GM19328 (cell line): ENCODE data around the gene TMC6.
A peak's percentile ranks its signal among the peaks of the same experiment; 100 is the strongest.
"Not testable (repeated sequence)": the region's sequence is repeated elsewhere in the genome, so short reads cannot be mapped to it uniquely, and the experiment has no call there.

Experiments
- ATAC-seq: cut with Tn5 transposase; IDR thresholded peaks from one replicate; pipeline ENCODE4 v1.9.1; 2021; ENCODE audit warnings: mild to moderate bottlenecking, moderate library complexity; ENCODE audit not compliant: unreplicated experiment

Gene TMC6

GRCh38 chr17:78154903-78155811 lies 26.6 kb upstream of the TMC6 start:
- no peak for ATAC-seq

DNA sequence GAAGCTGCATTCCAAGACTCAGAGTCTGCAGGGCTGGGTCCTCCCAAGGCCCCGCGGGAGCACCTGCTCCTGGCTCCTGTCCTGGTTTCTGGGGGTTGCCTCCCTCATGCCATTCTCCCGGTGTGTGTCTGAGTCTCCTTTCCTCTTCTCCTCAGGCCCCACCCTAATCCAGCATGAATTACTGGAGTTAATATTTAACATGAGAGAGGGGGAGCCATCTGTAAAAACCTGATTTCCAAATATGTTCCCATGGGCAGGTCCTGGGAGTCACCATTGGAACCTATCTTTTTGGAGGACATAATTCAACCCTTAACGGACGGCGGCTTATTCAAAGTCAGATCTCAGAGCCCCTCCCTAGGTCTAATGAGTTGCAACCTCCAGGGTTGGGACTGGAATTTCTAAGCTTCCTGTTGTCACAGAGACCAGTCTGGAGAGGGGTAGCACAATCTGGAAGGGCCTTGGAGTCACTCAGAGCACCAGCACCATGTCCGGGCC lies 23.0 kb upstream of the TMC6 start:
- no peak for ATAC-seq

GRCh38 chr17:78148286-78149016 lies 19.9 kb upstream of the TMC6 start:
- ATAC-seq: no peak

- ATAC-seq: no peak
These were observed 18.9 kb upstream of the TMC6 start for GRCh38 chr17:78147315-78147998.

- ATAC-seq: no peak
These were observed 18.3 kb upstream of the TMC6 start for GRCh38 chr17:78146881-78147280.

GRCh38 chr17:78146471-78146869 lies 17.9 kb upstream of the TMC6 start:
- no peak for ATAC-seq

- ATAC-seq: no peak
These were observed 16.4 kb upstream of the TMC6 start for GRCh38 chr17:78144736-78145641.

DNA sequence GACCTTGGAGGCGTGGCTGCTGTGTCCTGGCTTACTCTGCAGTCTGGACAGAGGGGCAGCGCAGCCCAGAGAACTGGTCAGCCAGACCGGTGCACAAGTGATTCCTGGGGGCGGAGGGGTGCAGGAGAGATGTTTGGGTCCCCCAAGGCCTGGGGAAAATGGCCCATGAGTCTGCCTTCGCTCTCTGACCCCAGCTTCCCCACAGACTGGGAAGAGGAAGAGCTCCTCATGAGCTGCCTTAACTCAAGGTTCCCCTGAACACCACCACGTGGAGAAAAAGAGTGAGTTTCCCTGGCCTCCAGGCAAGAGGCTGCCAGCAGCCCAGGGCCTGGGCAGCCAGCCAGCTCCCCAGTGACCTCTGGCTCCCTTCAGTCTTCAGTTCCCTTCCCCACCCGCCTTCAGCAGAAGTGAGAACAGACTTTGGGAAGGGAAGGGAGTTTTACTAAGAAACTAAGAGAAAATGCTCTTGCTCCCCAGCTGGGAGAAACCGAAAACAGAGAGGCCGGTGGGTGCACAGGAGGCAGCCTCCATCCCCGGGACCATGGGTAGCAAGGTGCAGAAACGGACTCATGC lies 15.7 kb upstream of the TMC6 start:
- no peak for ATAC-seq

DNA sequence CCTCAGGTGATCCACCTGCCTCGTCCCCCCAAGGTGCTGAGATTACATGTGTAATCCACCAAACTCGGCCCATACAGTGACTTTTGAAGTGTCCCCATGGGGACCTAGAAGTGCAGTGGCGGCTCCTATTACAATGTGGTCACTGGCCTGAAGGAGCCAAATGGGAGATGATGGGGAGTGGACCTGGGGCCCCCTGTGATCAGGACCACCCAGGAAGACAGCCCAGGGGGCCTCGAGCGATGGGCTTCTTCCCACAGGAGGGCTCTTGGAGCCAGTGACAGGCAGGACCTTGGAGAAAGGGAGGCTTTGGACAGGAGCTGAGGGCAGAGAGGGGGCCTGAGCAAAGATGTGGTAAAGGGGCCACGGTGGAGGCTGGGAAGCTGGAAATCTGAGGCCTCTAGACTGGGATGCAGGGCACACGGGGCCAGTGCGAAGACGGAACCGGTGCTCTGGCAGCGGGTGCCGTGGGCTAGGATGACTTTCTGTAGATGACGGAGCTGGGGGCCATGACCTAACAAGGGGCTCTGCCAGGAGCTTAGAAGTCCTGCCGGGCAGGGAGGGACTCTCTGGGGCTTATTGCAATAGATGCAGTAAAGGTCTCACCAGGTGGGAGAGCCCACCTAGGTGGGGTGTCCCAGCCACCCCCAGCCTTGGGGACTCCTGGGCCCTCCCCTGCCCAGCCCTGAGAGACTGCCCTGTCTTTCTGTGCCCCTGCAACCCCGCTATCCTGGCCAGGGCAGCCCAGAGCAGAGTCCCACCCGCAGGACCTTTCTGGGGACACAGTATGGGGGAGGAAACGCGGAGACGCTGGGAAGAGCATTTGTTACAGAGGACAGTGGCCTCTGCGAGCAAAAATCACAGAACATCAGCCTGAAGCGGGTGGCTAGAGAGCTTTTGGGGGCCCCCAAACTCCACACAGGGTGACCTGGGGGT lies 14.9 kb upstream of the TMC6 start:
- ATAC-seq: no peak

- ATAC-seq: no peak
These were observed 13.7 kb upstream of the TMC6 start for GRCh38 chr17:78142119-78142861.

GRCh38 chr17:78141437-78142118 lies 13.0 kb upstream of the TMC6 start:
- ATAC-seq: no peak

DNA sequence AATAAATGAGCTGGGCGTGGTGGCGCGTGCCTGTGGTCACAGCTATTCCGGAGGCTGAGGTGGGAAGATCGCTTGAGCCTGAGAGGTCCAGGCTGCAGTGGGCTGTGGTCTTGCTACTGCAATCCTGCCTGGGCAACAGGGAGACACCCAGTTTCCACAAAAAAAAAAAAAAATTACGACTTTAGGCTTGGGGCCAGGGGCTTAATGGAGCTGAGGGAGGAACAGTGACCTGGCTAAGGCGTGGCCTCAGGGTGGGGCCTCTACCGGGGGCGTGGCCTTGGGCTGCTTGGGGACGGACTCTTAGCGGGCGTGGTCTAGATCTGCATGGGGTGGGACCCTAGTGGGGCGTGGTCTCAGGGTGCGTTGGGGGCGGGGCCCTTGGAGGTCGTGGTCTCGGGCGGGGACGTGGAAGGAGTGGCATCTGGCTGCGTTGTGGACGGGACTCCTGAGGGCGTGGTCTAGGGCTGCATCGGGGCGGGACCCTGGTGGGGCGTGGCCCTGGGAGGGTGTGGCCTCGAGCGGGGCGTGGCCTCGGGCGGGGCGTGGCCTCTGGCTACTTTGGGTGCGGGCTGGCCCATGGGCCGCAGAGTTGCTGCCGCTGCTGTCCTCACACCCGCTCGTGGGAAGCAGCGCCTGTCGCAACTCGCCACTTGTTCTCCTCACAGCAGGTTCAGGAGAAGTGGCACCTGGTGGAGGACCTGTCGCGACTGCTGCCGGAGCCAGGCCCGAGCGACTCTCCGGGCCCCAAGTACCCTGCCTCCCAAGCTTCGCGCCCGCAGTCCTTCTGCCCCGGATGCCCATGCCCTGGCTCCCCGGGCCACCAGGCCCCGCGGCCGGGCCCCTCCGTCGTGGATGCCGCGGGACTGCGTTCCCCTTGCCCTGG lies 11.9 kb upstream of the TMC6 start:
- peak; percentile 65 for ATAC-seq

- ATAC-seq: not testable (repeated sequence)
These were observed 11.3 kb upstream of the TMC6 start for GRCh38 chr17:78139861-78140168.

GRCh38 chr17:78138204-78139060 lies 9.9 kb upstream of the TMC6 start:
- no peak for ATAC-seq

GRCh38 chr17:78137392-78138203 lies 9.0 kb upstream of the TMC6 start:
- no peak for ATAC-seq
